Brain microvascular endothelial cell (primary cell): ENCODE results near the gene KATNAL1.

Experiments used
- DNase-seq: peaks from one replicate; pipeline ENCODE4 v3.0.0-alpha.2; 2020
- H3K27ac ChIP-seq: fragments of 250-450 bp; sonication (Bioruptor Pico); 2 replicates; pipeline ENCODE4 v1.5.1; 2020; ENCODE audit warnings: mild to moderate bottlenecking, moderate library complexity
- H3K27me3 ChIP-seq: fragments of 250-450 bp; sonication (Bioruptor Pico); replicated peaks from 2 replicates; pipeline ENCODE4 v1.5.1; 2020; ENCODE audit warnings: mild to moderate bottlenecking
- H3K36me3 ChIP-seq: fragments of 250-450 bp; sonication (Bioruptor Pico); replicated peaks from 2 replicates; pipeline ENCODE4 v1.5.1; 2020; ENCODE audit warnings: mild to moderate bottlenecking
- H3K4me3 ChIP-seq: 2 replicates; pipeline ENCODE4 v1.5.1; 2011; ENCODE audit warnings: low read depth, mild to moderate bottlenecking, control low read depth, low read length, moderate library complexity
- in situ Hi-C: cut with HindIII; loops from 2 replicates; pipeline ENCODE4 v1.10.0; 2017; ENCODE audit warnings: low sequenced_read_pairs, low pct_ligation_motif_present
- TF ChIP-seq, protein P1 (sequence below): IDR thresholded peaks from 2 replicates; pipeline ENCODE4 v1.5.1; 2011; ENCODE audit warnings: low read depth, mild to moderate bottlenecking, moderate library complexity, low read length, control low read depth, inconsistent platforms; ENCODE audit errors: missing control alignments

KATNAL1 gene

DNA sequence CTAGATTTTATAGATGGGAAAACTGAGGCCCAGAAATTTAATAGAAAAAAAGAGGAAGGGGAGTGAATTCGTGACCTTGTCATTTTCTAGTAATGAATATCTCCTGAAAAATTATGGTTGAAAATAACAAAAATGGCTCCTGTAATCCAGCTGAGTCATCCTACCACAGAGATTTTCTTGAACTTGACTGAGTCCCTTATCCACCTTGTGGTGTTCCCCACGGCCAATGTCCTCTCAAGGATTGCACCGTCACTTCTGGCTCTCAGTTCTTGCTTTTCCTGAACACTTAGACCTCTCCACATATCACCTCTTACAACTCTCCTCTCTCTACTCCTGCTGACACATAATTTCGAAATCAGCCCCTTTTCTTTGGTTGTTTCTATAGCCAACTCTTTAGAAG, 1.2 kb upstream of the KATNAL1 start:
- H3K36me3 ChIP-seq: no peaks in the 10 kb centered on the region
- TF ChIP-seq, protein P1, sequence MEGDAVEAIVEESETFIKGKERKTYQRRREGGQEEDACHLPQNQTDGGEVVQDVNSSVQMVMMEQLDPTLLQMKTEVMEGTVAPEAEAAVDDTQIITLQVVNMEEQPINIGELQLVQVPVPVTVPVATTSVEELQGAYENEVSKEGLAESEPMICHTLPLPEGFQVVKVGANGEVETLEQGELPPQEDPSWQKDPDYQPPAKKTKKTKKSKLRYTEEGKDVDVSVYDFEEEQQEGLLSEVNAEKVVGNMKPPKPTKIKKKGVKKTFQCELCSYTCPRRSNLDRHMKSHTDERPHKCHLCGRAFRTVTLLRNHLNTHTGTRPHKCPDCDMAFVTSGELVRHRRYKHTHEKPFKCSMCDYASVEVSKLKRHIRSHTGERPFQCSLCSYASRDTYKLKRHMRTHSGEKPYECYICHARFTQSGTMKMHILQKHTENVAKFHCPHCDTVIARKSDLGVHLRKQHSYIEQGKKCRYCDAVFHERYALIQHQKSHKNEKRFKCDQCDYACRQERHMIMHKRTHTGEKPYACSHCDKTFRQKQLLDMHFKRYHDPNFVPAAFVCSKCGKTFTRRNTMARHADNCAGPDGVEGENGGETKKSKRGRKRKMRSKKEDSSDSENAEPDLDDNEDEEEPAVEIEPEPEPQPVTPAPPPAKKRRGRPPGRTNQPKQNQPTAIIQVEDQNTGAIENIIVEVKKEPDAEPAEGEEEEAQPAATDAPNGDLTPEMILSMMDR: no peak
- no peaks in the 10 kb centered on the region for H3K27me3 ChIP-seq
- peak overlapping the region; percentile 31 for H3K27ac ChIP-seq
- in situ Hi-C loops: no loop called here
- H3K4me3 ChIP-seq: no peak overlapping the region
- peak; percentile 31 for DNase-seq

DNA sequence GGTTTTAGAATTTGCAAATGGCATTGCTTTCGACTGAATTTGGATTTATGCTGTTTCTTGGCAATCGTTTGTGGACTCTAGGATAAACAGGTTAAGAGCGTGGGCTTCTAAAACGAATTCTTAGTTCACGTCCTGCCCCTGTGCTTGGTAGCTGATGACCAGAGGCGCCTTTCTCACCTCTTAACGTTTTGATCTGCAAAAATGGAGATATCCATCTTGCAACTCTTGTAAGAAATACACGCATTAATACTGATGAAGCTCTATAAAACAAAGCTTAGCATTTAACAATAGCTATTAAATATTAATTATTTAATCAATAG, 580 bp upstream of the KATNAL1 start:
- H3K27ac ChIP-seq: peak overlapping the region; percentile 31
- H3K27me3 ChIP-seq: no peaks in the 10 kb centered on the region
- in situ Hi-C loops: no loop called here
- H3K36me3 ChIP-seq: no peaks in the 10 kb centered on the region
- TF ChIP-seq, protein P1: no peak
- peak overlapping the region; percentile 83 for H3K4me3 ChIP-seq
- no peak for DNase-seq

DNA sequence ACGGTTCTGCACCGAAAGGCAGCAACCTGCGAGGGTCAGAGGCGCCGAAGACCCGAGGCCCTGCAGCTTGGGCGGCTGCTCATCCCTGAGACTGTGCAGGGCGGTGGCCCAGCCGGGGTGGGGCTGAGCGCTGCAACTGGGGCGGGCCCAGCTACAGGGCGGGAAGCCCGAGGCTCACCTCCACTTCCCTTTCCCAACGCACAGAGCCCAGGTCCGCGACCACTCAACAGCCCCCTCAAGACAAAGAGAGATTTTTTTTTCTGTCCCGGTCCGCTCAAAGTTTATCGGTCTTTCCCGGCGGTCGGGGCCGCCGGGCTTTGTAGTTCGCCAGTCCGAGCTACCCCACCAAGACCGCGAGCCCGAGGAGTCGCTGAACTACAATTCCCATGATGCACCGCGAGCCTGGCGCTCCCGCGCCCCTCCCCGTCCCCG, 573 bp downstream of the KATNAL1 start:
- peak overlapping the region; percentile 83 for H3K4me3 ChIP-seq
- DNase-seq: peak; percentile 90
- TF ChIP-seq, protein P1: no peak
- H3K36me3 ChIP-seq: no peaks in the 10 kb centered on the region
- H3K27ac ChIP-seq: peak overlapping the region; percentile 84
- in situ Hi-C loops: no loop called here
- H3K27me3 ChIP-seq: no peaks in the 10 kb centered on the region

DNA sequence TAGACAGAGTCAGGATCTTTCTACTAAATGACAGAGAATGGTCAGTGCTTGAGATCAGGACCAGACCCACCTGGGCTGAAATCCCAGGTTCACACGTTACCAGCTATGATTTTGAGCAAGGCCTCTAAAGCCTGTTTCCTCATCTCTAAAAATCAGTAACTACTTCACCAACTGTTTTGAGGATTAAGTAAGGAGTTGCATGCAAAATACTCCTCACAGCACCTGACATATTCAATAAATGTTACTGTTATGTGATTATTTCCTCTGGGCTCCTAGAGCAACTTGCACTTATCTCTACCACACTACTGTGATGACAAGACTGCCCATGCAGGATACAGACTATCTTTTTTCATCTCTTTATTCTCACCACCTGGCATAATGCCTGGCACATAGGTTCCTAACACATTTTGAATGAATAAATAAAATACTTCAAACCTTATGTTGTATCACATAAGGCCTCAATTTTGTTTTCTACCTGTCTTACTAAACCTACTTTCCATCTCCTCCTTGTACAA, 1.8 kb downstream of the KATNAL1 start:
- Histone ChIP-seq H3K4me3 (no peak overlapping the region), H3K27me3 (no peaks in the 10 kb centered on the region), H3K36me3 (no peaks in the 10 kb centered on the region), H3K27ac (no peak overlapping the region)
- in situ Hi-C loops: no loop called here
- TF ChIP-seq, protein P1: no peak
- DNase-seq: no peak

DNA sequence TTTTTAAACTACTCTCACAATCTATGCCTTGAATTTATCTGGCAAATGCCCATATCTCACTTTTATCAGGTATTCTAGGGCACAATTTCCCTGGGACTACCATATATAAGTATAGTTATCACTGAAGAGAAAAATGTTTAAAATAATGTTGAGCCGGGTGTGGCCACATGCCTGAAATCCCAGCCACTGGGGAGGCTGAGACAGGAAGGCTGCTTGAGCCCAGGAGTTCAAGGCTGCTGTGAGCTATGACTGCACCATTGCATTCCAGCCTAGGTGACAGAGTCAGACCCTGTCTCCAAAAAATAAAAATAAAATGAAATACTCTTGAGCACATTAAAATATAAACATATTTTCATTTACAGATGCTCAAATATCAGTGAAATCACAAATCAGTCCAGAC, 4.1 kb downstream of the KATNAL1 start:
- in situ Hi-C loops: no loop called here
- H3K27me3 ChIP-seq: no peaks in the 10 kb centered on the region
- H3K4me3 ChIP-seq: no peak overlapping the region
- no peaks in the 10 kb centered on the region for H3K36me3 ChIP-seq
- no peak for DNase-seq
- peak overlapping the region; percentile 85 for H3K27ac ChIP-seq
- TF ChIP-seq, protein P1: no peak

DNA sequence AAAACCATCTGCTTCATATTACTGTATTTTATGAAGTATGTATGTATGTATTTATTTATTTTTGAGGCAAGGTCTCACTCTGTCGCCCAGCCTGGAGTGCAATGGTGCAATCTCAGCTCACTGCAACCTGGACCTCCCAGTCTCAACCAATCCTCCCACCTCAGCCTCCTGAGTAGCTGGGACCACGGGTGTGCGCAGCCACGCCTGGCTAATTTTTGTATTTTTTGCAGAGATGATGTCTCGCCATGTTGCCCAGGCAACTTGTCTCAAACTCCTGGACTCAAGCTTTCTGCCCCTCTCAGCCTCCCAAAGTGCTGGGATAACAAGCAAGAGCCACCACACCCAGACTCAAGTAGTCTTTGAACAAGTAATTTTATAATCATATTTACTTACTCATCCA, 5.5 kb downstream of the KATNAL1 start:
- Histone ChIP-seq H3K36me3 (no peaks in the 10 kb centered on the region), H3K4me3 (no peak overlapping the region), H3K27ac (peak overlapping the region; percentile 85), H3K27me3 (no peaks in the 10 kb centered on the region)
- DNase-seq: peak; percentile 32
- TF ChIP-seq, protein P1: no peak
- in situ Hi-C loops: no loop called here
